ENCODE results near the gene POLD1.

- TF ChIP-seq POLR2A (IDR thresholded peaks at IDR 0.05) (no peak), CTCF (IDR thresholded peaks at IDR 0.05) (no peak)
Measured at GRCh38 chr19:50460161-50460765, 76.1 kb downstream of the POLD1 start.

Data from right lobe of liver (tissue), 4 donors.